Neural progenitor cell (in vitro differentiated cells): ENCODE results near the gene NKD1. TPM values are rescaled to one million over a fixed set of nuclear protein-coding genes. Genes with fewer than 3 reads are reported as not detected.

Source experiments
- DNase-seq: peaks from one replicate; pipeline ENCODE4 v3.0.0-alpha.2; 2016; ENCODE audit warnings: low spot score
- H2AFZ ChIP-seq: fragments of 200-600 bp; sonication (generic); replicated peaks from 2 replicates; pipeline ENCODE4 v1.6.1; 2016; ENCODE audit warnings: antibody characterized with exemption
- H3F3A ChIP-seq: fragments of 200-600 bp; sonication (generic); 2 replicates; pipeline ENCODE4 v1.6.1; 2016; ENCODE audit warnings: antibody characterized with exemption, low read depth
- H3K27ac ChIP-seq: fragments of 200-600 bp; sonication (generic); 2 replicates; pipeline ENCODE4 v1.5.1; 2016; ENCODE audit warnings: mild to moderate bottlenecking
- H3K27me3 ChIP-seq: fragments of 200-600 bp; sonication (generic); 2 replicates; pipeline ENCODE4 v1.6.1; 2016; ENCODE audit warnings: mild to moderate bottlenecking, moderate library complexity
- H3K36me3 ChIP-seq: fragments of 200-600 bp; sonication (generic); 2 replicates; pipeline ENCODE4 v1.5.1; 2016
- H3K4me1 ChIP-seq: fragments of 200-600 bp; sonication (generic); 2 replicates; pipeline ENCODE4 v1.6.1; 2016; ENCODE audit warnings: mixed run types
- H3K4me2 ChIP-seq: fragments of 200-600 bp; sonication (generic); 2 replicates; pipeline ENCODE4 v1.6.1; 2016
- H3K4me3 ChIP-seq: fragments of 200-600 bp; sonication (generic); 2 replicates; pipeline ENCODE4 v1.5.1; 2016
- H3K79me2 ChIP-seq: fragments of 200-600 bp; sonication (generic); 2 replicates; pipeline ENCODE4 v1.6.1; 2016; ENCODE audit warnings: low read depth
- H3K9ac ChIP-seq: fragments of 200-600 bp; sonication (generic); 2 replicates; pipeline ENCODE4 v1.6.1; 2016
- H3K9me3 ChIP-seq: fragments of 200-600 bp; sonication (generic); 2 replicates; pipeline ENCODE4 v1.5.1; 2016; ENCODE audit warnings: low read depth
- H4K20me1 ChIP-seq: fragments of 200-600 bp; sonication (generic); 2 replicates; pipeline ENCODE4 v1.6.1; 2016; ENCODE audit warnings: low read depth
- H3K27ac Mint-ChIP-seq: 3 replicates; pipeline ENCODE4 v1.8.0; 2021; ENCODE audit warnings: mixed read lengths
- H3K27me3 Mint-ChIP-seq: 2 replicates; pipeline ENCODE4 v1.8.0; 2022; ENCODE audit warnings: low read depth, mild to moderate bottlenecking, inconsistent platforms, moderate library complexity, mixed read lengths; ENCODE audit not compliant: insufficient read depth
- H3K36me3 Mint-ChIP-seq: 3 replicates; pipeline ENCODE4 v1.8.0; 2021; ENCODE audit warnings: mixed read lengths
- H3K4me1 Mint-ChIP-seq: 3 replicates; pipeline ENCODE4 v1.8.0; 2021; ENCODE audit warnings: mixed read lengths
- H3K4me3 Mint-ChIP-seq: 3 replicates; pipeline ENCODE4 v1.8.0; 2021; ENCODE audit warnings: mild to moderate bottlenecking, moderate library complexity, mixed read lengths
- H3K9me3 Mint-ChIP-seq: 3 replicates; pipeline ENCODE4 v1.8.0; 2020; ENCODE audit warnings: mixed read lengths
- CTCF ChIP-seq: fragments of 200-600 bp; sonication (generic); IDR thresholded peaks from 2 replicates; pipeline ENCODE4 v1.5.1; 2017; ENCODE audit warnings: antibody characterized with exemption, mild to moderate bottlenecking
- EZH2 ChIP-seq: fragments of 200-600 bp; sonication (generic); IDR thresholded peaks from 2 replicates; pipeline ENCODE4 v1.6.1; 2017; ENCODE audit warnings: antibody characterized with exemption, mild to moderate bottlenecking, moderate library complexity
- EZH2phosphoT487 ChIP-seq: fragments of 200-600 bp; sonication (generic); IDR thresholded peaks from 2 replicates; pipeline ENCODE4 v1.6.1; 2017; ENCODE audit warnings: antibody characterized with exemption
- total RNA-seq: library from RNA; depleted of rRNA; stranded (reverse); fragments of >200 nt; gene quantifications from 2 replicates; pipeline ENCODE4 v1.2.3, GENCODE V29; 2015; ENCODE audit warnings: low replicate concordance

Gene NKD1
- total RNA-seq, 1 donor from 2014 or later: 5.3 TPM

GRCh38 chr16:50673496-50674275 is 125.5 kb downstream of the NKD1 start:
- Mint-ChIP-seq H3K27ac (no peak overlapping the region), H3K27me3 (peaks cover 8% of the 10 kb centered on the region), H3K36me3 (peaks cover 14% of the 10 kb centered on the region), H3K4me1 (peaks cover 4% of the 10 kb centered on the region), H3K4me3 (no peak overlapping the region), H3K9me3 (peaks cover 30% of the 10 kb centered on the region)
- Histone ChIP-seq H3K4me1 (peaks cover under 1% of the 10 kb centered on the region), H4K20me1 (no peaks in the 10 kb centered on the region), H3F3A (peaks cover under 1% of the 10 kb centered on the region), H3K27me3 (no peaks in the 10 kb centered on the region), H3K79me2 (no peaks in the 10 kb centered on the region), H3K4me3 (no peak overlapping the region), H2AFZ (no peak overlapping the region), H3K4me2 (no peak overlapping the region), H3K36me3 (no peaks in the 10 kb centered on the region), H3K27ac (no peak overlapping the region), H3K9ac (no peak overlapping the region), H3K9me3 (peaks cover 6% of the 10 kb centered on the region)
- no peak for TF ChIP-seq EZH2phosphoT487
- no peak for TF ChIP-seq CTCF
- TF ChIP-seq EZH2: no peak
- no peak for DNase-seq

- no peaks in the 10 kb centered on the region for H3F3A ChIP-seq
- no peak for DNase-seq
- H3K27me3 Mint-ChIP-seq: peaks cover 8% of the 10 kb centered on the region
- no peaks in the 10 kb centered on the region for H3K4me1 Mint-ChIP-seq
- H3K4me1 ChIP-seq: no peaks in the 10 kb centered on the region
- H3K4me3 Mint-ChIP-seq: no peak overlapping the region
- no peak overlapping the region for H3K9ac ChIP-seq
- H3K9me3 ChIP-seq: peaks cover 6% of the 10 kb centered on the region
- H3K9me3 Mint-ChIP-seq: peaks cover 30% of the 10 kb centered on the region
- TF ChIP-seq EZH2: no peak
- TF ChIP-seq EZH2phosphoT487: no peak
- TF ChIP-seq CTCF: no peak
- H3K4me3 ChIP-seq: no peak overlapping the region
- peaks cover 13% of the 10 kb centered on the region for H3K36me3 Mint-ChIP-seq
- no peaks in the 10 kb centered on the region for H3K79me2 ChIP-seq
- H3K36me3 ChIP-seq: no peaks in the 10 kb centered on the region
- H4K20me1 ChIP-seq: no peaks in the 10 kb centered on the region
- no peak overlapping the region for H3K27ac Mint-ChIP-seq
- H3K27ac ChIP-seq: no peak overlapping the region
- H3K4me2 ChIP-seq: no peak overlapping the region
- H3K27me3 ChIP-seq: no peaks in the 10 kb centered on the region
- H2AFZ ChIP-seq: no peak overlapping the region
These were observed 126.6 kb downstream of the NKD1 start for GRCh38 chr16:50674831-50675230.

- Histone ChIP-seq H3K4me2 (no peak overlapping the region), H3K4me3 (no peak overlapping the region), H3K27ac (no peak overlapping the region), H3F3A (no peaks in the 10 kb centered on the region), H2AFZ (no peak overlapping the region), H3K36me3 (no peaks in the 10 kb centered on the region), H3K27me3 (no peaks in the 10 kb centered on the region), H3K4me1 (no peaks in the 10 kb centered on the region), H3K79me2 (no peaks in the 10 kb centered on the region), H4K20me1 (no peaks in the 10 kb centered on the region), H3K9me3 (peaks cover 6% of the 10 kb centered on the region), H3K9ac (no peak overlapping the region)
- no peak for DNase-seq
- peaks cover 11% of the 10 kb centered on the region for H3K36me3 Mint-ChIP-seq
- H3K27ac Mint-ChIP-seq: no peak overlapping the region
- no peaks in the 10 kb centered on the region for H3K4me1 Mint-ChIP-seq
- peaks cover 8% of the 10 kb centered on the region for H3K27me3 Mint-ChIP-seq
- TF ChIP-seq EZH2phosphoT487 (no peak), CTCF (no peak), EZH2 (no peak)
- no peak overlapping the region for H3K4me3 Mint-ChIP-seq
- H3K9me3 Mint-ChIP-seq: peaks cover 22% of the 10 kb centered on the region
These were observed 127.8 kb downstream of the NKD1 start for GRCh38 chr16:50675686-50676610.
